Measurements from ENCODE around the gene DUSP18. TPM values are rescaled to one million over a fixed set of nuclear protein-coding genes. Genes with fewer than 3 reads are reported as not detected.

DUSP18 gene
- total and polyA plus RNA-seq, 2 experiments from 2014 or later = 6.8 to 11.0 TPM

GRCh38 chr22:30675436-30675835 lies 7.8 kb upstream of the DUSP18 start:
- DNase-seq (ENCODE audit: low read depth in 1 of 2, low spot score in 1 of 2) = no peak
- TF ChIP-seq, protein P1, sequence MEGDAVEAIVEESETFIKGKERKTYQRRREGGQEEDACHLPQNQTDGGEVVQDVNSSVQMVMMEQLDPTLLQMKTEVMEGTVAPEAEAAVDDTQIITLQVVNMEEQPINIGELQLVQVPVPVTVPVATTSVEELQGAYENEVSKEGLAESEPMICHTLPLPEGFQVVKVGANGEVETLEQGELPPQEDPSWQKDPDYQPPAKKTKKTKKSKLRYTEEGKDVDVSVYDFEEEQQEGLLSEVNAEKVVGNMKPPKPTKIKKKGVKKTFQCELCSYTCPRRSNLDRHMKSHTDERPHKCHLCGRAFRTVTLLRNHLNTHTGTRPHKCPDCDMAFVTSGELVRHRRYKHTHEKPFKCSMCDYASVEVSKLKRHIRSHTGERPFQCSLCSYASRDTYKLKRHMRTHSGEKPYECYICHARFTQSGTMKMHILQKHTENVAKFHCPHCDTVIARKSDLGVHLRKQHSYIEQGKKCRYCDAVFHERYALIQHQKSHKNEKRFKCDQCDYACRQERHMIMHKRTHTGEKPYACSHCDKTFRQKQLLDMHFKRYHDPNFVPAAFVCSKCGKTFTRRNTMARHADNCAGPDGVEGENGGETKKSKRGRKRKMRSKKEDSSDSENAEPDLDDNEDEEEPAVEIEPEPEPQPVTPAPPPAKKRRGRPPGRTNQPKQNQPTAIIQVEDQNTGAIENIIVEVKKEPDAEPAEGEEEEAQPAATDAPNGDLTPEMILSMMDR (IDR thresholded peaks at IDR 0.05; ENCODE audit: low read depth, low read length) = no peak
- Histone ChIP-seq H3K4me3 (no peak overlapping the region), H3K27ac (no peak overlapping the region), H3K4me1 (ENCODE audit: low read depth) (no peaks in the 10 kb centered on the region), H3K27me3 (peaks cover 3% of the 10 kb centered on the region), H3K36me3 (no peaks in the 10 kb centered on the region), H3K9me3 (ENCODE audit: low read depth) (no peaks in the 10 kb centered on the region)

- TF ChIP-seq, protein P1 (IDR thresholded peaks at IDR 0.05; ENCODE audit: low read depth, low read length) = no peak
Measured at GRCh38 chr22:30674482-30674881, 6.8 kb upstream of the DUSP18 start.

GRCh38 chr22:30673136-30673535 lies 5.5 kb upstream of the DUSP18 start:
- H3K4me3 ChIP-seq = no peak overlapping the region
- TF ChIP-seq, protein P1 (IDR thresholded peaks at IDR 0.05; ENCODE audit: low read depth, low read length) = no peak
- H3K9me3 ChIP-seq (ENCODE audit: low read depth) = no peaks in the 10 kb centered on the region
- H3K4me1 ChIP-seq (ENCODE audit: low read depth) = no peaks in the 10 kb centered on the region
- no peaks in the 10 kb centered on the region for H3K36me3 ChIP-seq
- H3K27ac ChIP-seq = no peak overlapping the region
- H3K27me3 ChIP-seq = peaks cover 11% of the 10 kb centered on the region
- DNase-seq (ENCODE audit: low read depth in 1 of 2, low spot score in 1 of 2) = no peak

More at GRCh38 chr22:30674482-30674881, 6.8 kb upstream of the DUSP18 start:
- H3K36me3 ChIP-seq = no peaks in the 10 kb centered on the region
- no peak for DNase-seq (ENCODE audit: low read depth in 1 of 2, low spot score in 1 of 2)
- H3K4me3 ChIP-seq = no peak overlapping the region
- H3K4me1 ChIP-seq (ENCODE audit: low read depth) = no peaks in the 10 kb centered on the region
- peaks cover 3% of the 10 kb centered on the region for H3K27me3 ChIP-seq
- no peaks in the 10 kb centered on the region for H3K9me3 ChIP-seq (ENCODE audit: low read depth)
- H3K27ac ChIP-seq = no peak overlapping the region

DNA sequence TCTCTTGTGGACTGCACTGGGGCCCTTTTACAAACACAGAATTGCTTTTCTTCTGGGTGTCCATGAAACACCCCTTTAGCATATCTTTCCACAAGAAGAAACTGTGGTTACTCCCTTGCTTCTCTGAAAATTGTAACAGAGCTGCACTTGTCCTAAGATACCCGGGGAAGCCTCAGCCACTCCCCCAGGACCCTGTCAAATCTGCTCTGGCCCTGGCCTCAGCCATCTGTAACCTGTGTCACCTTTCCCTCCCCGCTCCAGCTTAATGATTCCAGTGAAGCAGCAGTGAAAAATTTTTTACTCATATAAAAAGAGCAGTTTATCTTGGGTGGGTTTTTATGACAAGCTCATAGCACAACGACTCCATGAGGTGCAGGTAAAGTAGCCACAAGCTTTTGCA lies 3.4 kb upstream of the DUSP18 start:
- no peaks in the 10 kb centered on the region for H3K36me3 ChIP-seq
- no peak overlapping the region for H3K4me3 ChIP-seq
- peaks cover 12% of the 10 kb centered on the region for H3K27me3 ChIP-seq
- H3K9me3 ChIP-seq (ENCODE audit: low read depth) = no peaks in the 10 kb centered on the region
- no peak overlapping the region for H3K27ac ChIP-seq
- no peak for DNase-seq (ENCODE audit: low read depth in 1 of 2, low spot score in 1 of 2)
- TF ChIP-seq, protein P1 (IDR thresholded peaks at IDR 0.05; ENCODE audit: low read depth, low read length) = no peak
- peaks cover 6% of the 10 kb centered on the region for H3K4me1 ChIP-seq (ENCODE audit: low read depth)

GRCh38 chr22:30668386-30668710 lies 673 bp upstream of the DUSP18 start:
- H3K36me3 ChIP-seq = no peaks in the 10 kb centered on the region
- H3K27me3 ChIP-seq = peaks cover 12% of the 10 kb centered on the region
- no peaks in the 10 kb centered on the region for H3K9me3 ChIP-seq (ENCODE audit: low read depth)
- no peak for DNase-seq (ENCODE audit: low read depth in 1 of 2, low spot score in 1 of 2)
- peak overlapping the region; percentile 70 for H3K4me3 ChIP-seq
- H3K27ac ChIP-seq = no peak overlapping the region
- peaks cover 6% of the 10 kb centered on the region for H3K4me1 ChIP-seq (ENCODE audit: low read depth)
- TF ChIP-seq, protein P1 (IDR thresholded peaks at IDR 0.05; ENCODE audit: low read depth, low read length) = no peak

DNA sequence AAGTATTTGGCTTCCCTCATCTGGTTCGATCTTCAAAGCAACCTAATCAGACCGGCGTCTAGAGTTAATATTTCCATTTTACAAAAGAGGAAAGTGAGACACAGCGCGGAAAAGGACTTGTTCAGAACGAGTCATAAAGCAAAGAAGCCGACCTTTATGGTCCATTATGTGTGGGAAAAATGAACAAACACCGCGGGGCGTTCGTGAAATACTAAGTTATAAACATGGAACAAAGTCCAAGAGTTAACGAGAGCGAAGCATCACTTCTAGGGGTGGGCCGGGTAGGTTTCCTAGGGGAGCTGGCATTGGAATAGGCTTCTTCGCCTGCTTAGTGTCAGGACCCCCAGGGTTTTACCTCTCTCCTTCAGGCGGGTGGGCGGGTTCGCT lies 575 bp downstream of the DUSP18 start:
- Histone ChIP-seq H3K4me3 (peak overlapping the region; percentile 70), H3K9me3 (ENCODE audit: low read depth) (no peaks in the 10 kb centered on the region), H3K27me3 (peaks cover 12% of the 10 kb centered on the region), H3K27ac (no peak overlapping the region), H3K36me3 (no peaks in the 10 kb centered on the region), H3K4me1 (ENCODE audit: low read depth) (peaks cover 6% of the 10 kb centered on the region)
- TF ChIP-seq, protein P1 (IDR thresholded peaks at IDR 0.05; ENCODE audit: low read depth, low read length) = no peak
- peak; percentile 9 to 12 for DNase-seq (ENCODE audit: low read depth in 1 of 2, low spot score in 1 of 2)

Data from cardiac muscle cell (in vitro differentiated cells and primary cell).